DOHH2 (cell line): Measurements from ENCODE around the gene LANCL2.

ENCODE experiments used
- EZH2phosphoT487 ChIP-seq: fragments of 200-600 bp; sonication (generic); IDR thresholded peaks from 2 replicates; pipeline ENCODE4 v1.6.1; 2017; ENCODE audit warnings: borderline replicate concordance, mild to moderate bottlenecking, antibody characterized with exemption, low read length, moderate library complexity, mixed read lengths
- TF ChIP-seq, protein P1 (sequence below): fragments of 200-600 bp; sonication (generic); IDR thresholded peaks from one replicate; pipeline ENCODE4 v1.5.1; 2014; ENCODE audit warnings: antibody characterized with exemption, mild to moderate bottlenecking, low read depth, low read length; ENCODE audit not compliant: poor library complexity, severe bottlenecking

DNA sequence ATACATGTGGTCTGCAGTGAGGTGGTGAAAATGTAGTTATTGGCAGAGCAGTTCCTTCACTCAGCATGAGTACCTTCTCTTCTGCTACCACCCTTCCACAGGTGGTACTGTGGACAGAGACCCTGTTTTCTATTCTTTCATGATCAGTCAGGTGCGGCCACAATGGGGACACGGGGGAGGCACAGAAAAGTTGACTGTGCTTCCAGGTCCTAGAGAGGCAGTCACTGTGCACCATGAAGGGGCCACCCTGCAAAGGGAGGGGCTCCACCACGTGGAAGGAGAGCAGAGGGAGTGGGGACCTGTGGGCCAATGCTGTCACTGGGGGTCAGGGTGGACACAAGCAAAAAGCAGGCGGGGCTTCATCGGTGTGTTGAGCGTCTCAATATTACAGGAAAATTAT lies 3.6 kb upstream of the LANCL2 start:
- TF ChIP-seq, protein P1, sequence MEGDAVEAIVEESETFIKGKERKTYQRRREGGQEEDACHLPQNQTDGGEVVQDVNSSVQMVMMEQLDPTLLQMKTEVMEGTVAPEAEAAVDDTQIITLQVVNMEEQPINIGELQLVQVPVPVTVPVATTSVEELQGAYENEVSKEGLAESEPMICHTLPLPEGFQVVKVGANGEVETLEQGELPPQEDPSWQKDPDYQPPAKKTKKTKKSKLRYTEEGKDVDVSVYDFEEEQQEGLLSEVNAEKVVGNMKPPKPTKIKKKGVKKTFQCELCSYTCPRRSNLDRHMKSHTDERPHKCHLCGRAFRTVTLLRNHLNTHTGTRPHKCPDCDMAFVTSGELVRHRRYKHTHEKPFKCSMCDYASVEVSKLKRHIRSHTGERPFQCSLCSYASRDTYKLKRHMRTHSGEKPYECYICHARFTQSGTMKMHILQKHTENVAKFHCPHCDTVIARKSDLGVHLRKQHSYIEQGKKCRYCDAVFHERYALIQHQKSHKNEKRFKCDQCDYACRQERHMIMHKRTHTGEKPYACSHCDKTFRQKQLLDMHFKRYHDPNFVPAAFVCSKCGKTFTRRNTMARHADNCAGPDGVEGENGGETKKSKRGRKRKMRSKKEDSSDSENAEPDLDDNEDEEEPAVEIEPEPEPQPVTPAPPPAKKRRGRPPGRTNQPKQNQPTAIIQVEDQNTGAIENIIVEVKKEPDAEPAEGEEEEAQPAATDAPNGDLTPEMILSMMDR: no peak
- no peak for TF ChIP-seq EZH2phosphoT487
